K562 (cell line): ENCODE measurements around the gene PBX4. TPM values are rescaled to one million over a fixed set of nuclear protein-coding genes. Genes with fewer than 3 reads are reported as not detected.

Source experiments
- ATAC-seq: fragments of 200-7000 bp; cut with Tn5 transposase; 3 replicates; pipeline ENCODE4 v1.9.1; 2020; ENCODE audit warnings: moderate library complexity
- BruUV-seq: library from RNA; stranded (reverse); fragments of 400-500 nt; replicated peaks from 2 replicates; lab custom pipeline; 2021; lab: Mats Ljungman, UMichigan
- CTCF ChIA-PET: fragments of 300-600 bp; formaldehyde crosslinking; extraction: SDS; loops from one replicate; lab custom pipeline; 2021; ENCODE audit warnings: low intra/inter-chr PET ratio; lab: Yijun Ruan, JAX
- POLR2A ChIA-PET: fragments of 300-600, 350-650 bp; sonication (Branson Sonifier 250); formaldehyde crosslinking; extraction: SDS; loops from one replicate; lab custom pipeline; 2021; ENCODE audit warnings: antibody characterized with exemption, inconsistent platforms; lab: Yijun Ruan, JAX
- DNase-seq, 4 experiments: peaks; one replicate each; pipeline versions ENCODE4 v3.0.0 to v3.0.0-alpha.2; 2011 to 2018; ENCODE audit warnings: low spot score in 3 of 4, mixed read lengths in 3 of 4; ENCODE audit errors: extremely low read depth in 1 of 4
- FAIRE-seq: peaks from 2 replicates; lab custom pipeline; 2011; peaks lifted over from hg19 to GRCh38; lab: Jason Lieb, UNC
- H2AFZ ChIP-seq: 2 replicates; pipeline ENCODE4 v1.6.0; 2011; ENCODE audit warnings: low read depth, low read length, control low read depth, inconsistent platforms
- H3K27ac ChIP-seq: fragments of 200-600 bp; 3 replicates; pipeline ENCODE4 v1.8.0; 2011; ENCODE audit warnings: low read depth, mild to moderate bottlenecking, control low read depth, inconsistent platforms, low read length, moderate library complexity, mixed read lengths; ENCODE audit errors: extremely low read depth
- H3K27me3 ChIP-seq, 2 experiments: fragments of 300-600 bp in 1 of 2; 2 replicates in 1 of 2; 3 replicates in 1 of 2; pipeline versions ENCODE4 v1.6.0 to v1.8.0; 2011; ENCODE audit warnings: inconsistent platforms in 2 of 2, low read length in 2 of 2, mild to moderate bottlenecking in 1 of 2, mixed read lengths in 1 of 2, moderate library complexity in 1 of 2; ENCODE audit not compliant: control insufficient read depth in 2 of 2, insufficient read depth in 2 of 2
- H3K36me3 ChIP-seq: fragments of 300-600 bp; 3 replicates; pipeline ENCODE4 v1.8.0; 2011; ENCODE audit warnings: mild to moderate bottlenecking, low read length, inconsistent platforms; ENCODE audit not compliant: control insufficient read depth, insufficient read depth
- H3K4me1 ChIP-seq, 2 experiments: fragments of 200-600 bp in 1 of 2; replicated peaks in 1 of 2; 2 replicates in 1 of 2; 3 replicates in 1 of 2; pipeline versions ENCODE4 v1.5.1 to v1.8.0; 2011; ENCODE audit warnings: inconsistent platforms in 2 of 2, low read length in 2 of 2, mild to moderate bottlenecking in 1 of 2, mixed read lengths in 1 of 2, moderate library complexity in 1 of 2; ENCODE audit not compliant: control insufficient read depth in 2 of 2, insufficient read depth in 2 of 2
- H3K4me2 ChIP-seq: 2 replicates; pipeline ENCODE4 v1.6.1; 2011; ENCODE audit warnings: low read length, control low read depth, inconsistent platforms, mixed read lengths; ENCODE audit not compliant: insufficient read depth
- H3K4me3 ChIP-seq: fragments of 200-600 bp; sonication (generic), shearing (Covaris generic); 2 replicates; pipeline ENCODE4 v1.5.1; 2016; ENCODE audit warnings: control low read depth, inconsistent platforms
- H3K79me2 ChIP-seq: fragments of 200-600 bp; 3 replicates; pipeline ENCODE4 v1.8.0; 2011; ENCODE audit warnings: low read length, inconsistent platforms; ENCODE audit not compliant: control insufficient read depth, insufficient read depth
- H3K9ac ChIP-seq, 2 experiments: 2 replicates each; pipeline versions ENCODE4 v1.6.0 to v1.6.1; 2011; ENCODE audit warnings: low read depth in 2 of 2, low read length in 2 of 2, control low read depth in 1 of 2, inconsistent platforms in 1 of 2, mild to moderate bottlenecking in 1 of 2, mixed read lengths in 1 of 2; ENCODE audit not compliant: insufficient read depth in 1 of 2
- H3K9me1 ChIP-seq: one replicate; pipeline ENCODE4 v1.6.0; 2011; ENCODE audit warnings: inconsistent platforms, mild to moderate bottlenecking, low read length, moderate library complexity; ENCODE audit not compliant: control insufficient read depth, insufficient read depth
- H3K9me3 ChIP-seq: replicated peaks from 2 replicates; pipeline ENCODE4 v1.5.1; 2011; ENCODE audit warnings: low read depth, low read length, inconsistent platforms; ENCODE audit not compliant: control insufficient read depth, insufficient read depth
- H4K20me1 ChIP-seq: replicated peaks from 2 replicates; pipeline ENCODE4 v1.6.1; 2011; ENCODE audit warnings: low read length, inconsistent platforms, mixed read lengths; ENCODE audit not compliant: control insufficient read depth, insufficient read depth
- C11orf30 ChIP-seq: fragments of 450-650 bp; IDR thresholded peaks from 2 replicates; pipeline ENCODE4 v1.6.1; 2016; ENCODE audit warnings: low read depth, mild to moderate bottlenecking
- CREB1 ChIP-seq, 2 experiments: sonication (generic) in 1 of 2; formaldehyde crosslinking in 1 of 2; IDR thresholded peaks; 2 replicates each; pipeline versions ENCODE4 v1.6.1 to v1.8.0; 2012 to 2022; ENCODE audit warnings: inconsistent platforms in 1 of 2, mild to moderate bottlenecking in 1 of 2, missing genetic modification reagents in 1 of 2, moderate library complexity in 1 of 2
- CREM ChIP-seq: IDR thresholded peaks from 2 replicates; pipeline ENCODE4 v1.6.1; 2014; ENCODE audit warnings: antibody characterized with exemption, low read depth
- MNT ChIP-seq, 2 experiments: fragments of 450-650 bp; conservative IDR thresholded peaks; 2 replicates each; pipeline ENCODE4 v1.6.1; 2017; ENCODE audit warnings: mild to moderate bottlenecking in 2 of 2, moderate library complexity in 2 of 2
- NR2C1 ChIP-seq, 2 experiments: fragments of 450-650 bp; IDR thresholded peaks; 2 replicates each; pipeline ENCODE4 v1.6.1; 2017; ENCODE audit warnings: mild to moderate bottlenecking in 2 of 2, antibody characterized with exemption in 1 of 2, inconsistent platforms in 1 of 2, missing compliant biosample characterization in 1 of 2, missing genetic modification characterization in 1 of 2
- TCF7L2 ChIP-seq: fragments of 150-350 bp; IDR thresholded peaks from 2 replicates; pipeline ENCODE4 v1.6.1; 2016; ENCODE audit warnings: low read depth, mild to moderate bottlenecking, low read length, moderate library complexity
- TEAD2 ChIP-seq: fragments of 450-650 bp; IDR thresholded peaks from 2 replicates; pipeline ENCODE4 v1.6.1; 2016; ENCODE audit warnings: missing genetic modification characterization, control low read depth, missing compliant biosample characterization
- YY1 ChIP-seq, 3 experiments: IDR thresholded peaks; 2 replicates each; pipeline ENCODE4 v1.6.1; 2011; ENCODE audit warnings: low read length in 2 of 3, mild to moderate bottlenecking in 2 of 3, moderate library complexity in 2 of 3, borderline replicate concordance in 1 of 3, control low read depth in 1 of 3, low read depth in 1 of 3; ENCODE audit not compliant: insufficient read depth in 3 of 3, insufficient replicate concordance in 2 of 3, control insufficient read depth in 1 of 3, insufficient read length in 1 of 3; ENCODE audit errors: extremely low read depth in 1 of 3
- ZEB2 ChIP-seq: fragments of 450-650 bp; IDR thresholded peaks from 2 replicates; pipeline ENCODE4 v1.6.1; 2016
- ZNF512 ChIP-seq: IDR thresholded peaks from 2 replicates; pipeline ENCODE4 v1.6.1; 2016; ENCODE audit warnings: missing genetic modification characterization, missing compliant biosample characterization
- ZNF639 ChIP-seq, 2 experiments: fragments of 200-800 bp in 1 of 2; sonication (Bioruptor generic) in 1 of 2; sonication (generic) in 1 of 2; formaldehyde crosslinking in 1 of 2; IDR thresholded peaks in 1 of 2; conservative IDR thresholded peaks in 1 of 2; 2 replicates each; pipeline versions ENCODE4 v1.5.0 to v1.6.1; 2016 to 2020; ENCODE audit warnings: missing compliant biosample characterization in 1 of 2, missing genetic modification characterization in 1 of 2, missing genetic modification reagents in 1 of 2
- whole genome bisulfite sequencing: fragments of 100-300 bp; shearing (Covaris generic); methylation state at CpG from one replicate; pipeline ENCODE4 v1.1.6; 2016; ENCODE audit warnings: low coverage, mixed read lengths; ENCODE audit not compliant: insufficient coverage; ENCODE audit errors: missing lambda C conversion rate; 5-methylcytosine and 5-hydroxymethylcytosine counted together
- in situ Hi-C: fragments of 300-500 bp; cut with MboI; formaldehyde crosslinking; loops from 4 replicates; pipeline ENCODE4 v1.15.0; 2018; ENCODE audit warnings: inconsistent platforms, mixed read lengths
- intact Hi-C: fragments of 100-400 bp; cut with micrococcal nuclease; formaldehyde crosslinking; loops from 2 replicates; pipeline ENCODE4 v1.14.2; 2022
- polyA plus RNA-seq, 8 experiments: library from polyadenylated mRNA; depleted of rRNA in 4 of 8; stranded (reverse) in 5 of 8; unstranded in 3 of 8; fragments of >200 nt; fragmentation: Nextera tagmentation in 2 of 8; fragmentation: Illumina TruSeq in 1 of 8; extraction: Ambion mirVana in 2 of 8; extraction: Trizol in 1 of 8; gene quantifications; 2 replicates each; pipeline versions ENCODE4 v1.2.1 to v1.2.3, GENCODE V29; 2011 to 2014; ENCODE audit warnings: inconsistent platforms in 1 of 8, missing spikeins in 1 of 8
- total RNA-seq, 7 experiments: library from RNA; depleted of rRNA in 6 of 7; stranded (reverse); fragments of >200 nt in 6 of 7; fragmentation: Illumina TruSeq in 2 of 7; extraction: Trizol in 2 of 7; gene quantifications; 2 replicates each; pipeline versions ENCODE4 v1.2.1 to v1.2.3, GENCODE V29; 2011 to 2021; ENCODE audit warnings: low replicate concordance in 1 of 7
- TF ChIP-seq, protein P1 (sequence below), 2 experiments: fragments of 450-650 bp in 1 of 2; sonication (generic) in 1 of 2; formaldehyde crosslinking in 1 of 2; IDR thresholded peaks in 1 of 2; conservative IDR thresholded peaks in 1 of 2; 2 replicates each; pipeline versions ENCODE4 v1.6.1 to v1.8.1; 2016 to 2023; ENCODE audit warnings: mild to moderate bottlenecking in 2 of 2, moderate library complexity in 2 of 2, inconsistent platforms in 1 of 2, missing genetic modification reagents in 1 of 2

The PBX4 gene
- total and polyA plus RNA-seq, 9 of the 15 experiments (the other 6 are each of a cell fraction or from before 2014, with no cell fraction given), result 0.11 to 3.8 (median 1.6) TPM; not detected in 1

- peak; percentile 87 for FAIRE-seq
- no TSS peak for BruUV-seq
- peak; percentile 73 for TF ChIP-seq CREM
- no peak for TF ChIP-seq NR2C1 (IDR thresholded peaks at IDR 0.05)
- peak; percentile 56 for TF ChIP-seq NR2C1 (tag; IDR thresholded peaks at IDR 0.05)
- TF ChIP-seq ZNF512 (tag), result no peak
- TF ChIP-seq TEAD2 (tag), result no peak
- TF ChIP-seq MNT (conservative IDR thresholded peaks at IDR 0.05), result peak in 1 of 2 experiments; percentile 29; a peak in 1 of 4 replicates
- TF ChIP-seq, protein P1, sequence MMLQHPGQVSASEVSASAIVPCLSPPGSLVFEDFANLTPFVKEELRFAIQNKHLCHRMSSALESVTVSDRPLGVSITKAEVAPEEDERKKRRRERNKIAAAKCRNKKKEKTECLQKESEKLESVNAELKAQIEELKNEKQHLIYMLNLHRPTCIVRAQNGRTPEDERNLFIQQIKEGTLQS (IDR thresholded peaks at IDR 0.05), result peak; percentile 74
- TF ChIP-seq, protein P1 (CRISPR knock-in tag; conservative IDR thresholded peaks at IDR 0.05), result no peak
- no peak for TF ChIP-seq ZEB2
- TF ChIP-seq TCF7L2, result no peak
- TF ChIP-seq YY1 (IDR thresholded peaks at IDR 0.05; ENCODE audit: borderline replicate concordance in 1 of 3, control insufficient read depth in 1 of 3, extremely low read depth in 1 of 3, insufficient read depth in 3 of 3, insufficient read length in 1 of 3, insufficient replicate concordance in 2 of 3, low read depth in 1 of 3, low read length in 2 of 3), result peak in 1 of 3 experiments; percentile 54
- TF ChIP-seq C11orf30, result peak; percentile 46; the same call in 1 of the 2 replicates
- TF ChIP-seq ZNF639 (CRISPR knock-in tag; conservative IDR thresholded peaks at IDR 0.05 in 1 of 2, IDR thresholded peaks at IDR 0.05 in 1 of 2), result peak in 1 of 2 experiments; percentile 69; a peak in 1 of 4 replicates
- TF ChIP-seq CREB1 (IDR thresholded peaks at IDR 0.05), result 0 out of 2 replicates have a peak, but pooled peaks have one; percentile 25
- TF ChIP-seq CREB1 (CRISPR knock-in tag; IDR thresholded peaks at IDR 0.05), result 0 out of 2 replicates have a peak, but pooled peaks have one; percentile 30
Measured at GRCh38 chr19:19597809-19598306, 20.6 kb downstream of the PBX4 start.

More at GRCh38 chr19:19597809-19598306, 20.6 kb downstream of the PBX4 start:
- ATAC-seq, result peak; percentile 77
- ChIA-PET POLR2A (no interaction called here), CTCF (no interaction called here)
- Histone ChIP-seq H3K9me1 (no peaks in the 10 kb centered on the region), H3K9me3 (no peaks in the 10 kb centered on the region), H2AFZ (peak overlapping the region; percentile 9; the same call in 1 of the 2 replicates), H3K79me2 (no peaks in the 10 kb centered on the region), H3K4me2 (no peak overlapping the region), H4K20me1 (no peaks in the 10 kb centered on the region), H3K4me3 (no peak overlapping the region), H3K27ac (peak overlapping the region; percentile 37; the same call in 2 of the 3 replicates), H3K4me1 (peaks cover 0 to 10% of the 10 kb centered on the region in 2 experiments; a peak in 3 of 5 replicates), H3K36me3 (no peaks in the 10 kb centered on the region), H3K27me3 (no peaks in the 10 kb centered on the region), H3K9ac (no peak overlapping the region)
- in situ Hi-C loops (no loop called here), intact Hi-C loops (no loop called here)
- 31% methylated on average over 8 of the region's 8 CpGs for WGBS
- peak in 2 of 4 experiments; percentile 44 to 52 for DNase-seq
